ENCODE data around the gene TBX15.

The TBX15 gene

DNA sequence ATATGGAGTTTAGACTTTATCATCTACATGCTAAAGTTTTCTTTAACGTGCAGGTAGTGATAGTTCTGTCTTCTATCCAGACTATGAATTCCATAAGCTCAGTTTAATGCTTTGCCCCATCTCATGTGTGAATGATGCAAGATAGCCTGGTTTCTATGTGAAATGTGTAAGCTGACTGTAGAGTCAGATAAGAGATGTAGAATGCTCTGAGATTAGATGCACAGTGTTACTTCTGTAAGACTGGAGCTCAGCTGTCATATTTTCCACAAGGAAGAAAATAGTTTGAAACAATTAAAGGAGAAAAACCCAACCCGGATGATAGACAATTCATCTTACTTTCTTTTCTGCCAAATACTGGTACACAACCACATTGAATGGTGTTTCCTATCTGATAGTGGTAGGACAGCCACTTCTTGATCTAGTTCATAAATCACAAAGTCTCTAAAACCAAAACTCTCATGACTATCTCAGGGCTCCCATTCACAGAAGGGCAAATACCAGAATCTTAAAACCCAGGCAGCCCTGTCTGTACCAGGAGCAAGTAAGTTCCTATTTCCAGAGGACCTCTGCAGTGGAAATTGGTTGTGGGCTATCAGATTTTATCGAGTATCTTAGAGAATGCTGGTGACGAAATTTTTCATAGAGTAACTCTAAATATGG lies 50.6 kb downstream of the TBX15 start:
- Histone ChIP-seq H3K27ac (ENCODE audit: insufficient read depth in 1 of 2, low read depth in 1 of 2, low read length in 2 of 2, poor library complexity in 1 of 2, severe bottlenecking in 2 of 2) (no peak overlapping the region), H3K4me1 (ENCODE audit: control extremely low read depth in 1 of 4, control insufficient read depth in 4 of 4, insufficient read depth in 4 of 4, low read length in 3 of 4) (peaks cover 0 to 16% (median 0%) of the 10 kb centered on the region in 4 experiments), H3K27me3 (replicated peaks in 2 of 5; ENCODE audit: control insufficient read depth in 4 of 5, insufficient read depth in 5 of 5, low read length in 4 of 5) (peaks cover 0 to 3% (median 0%) of the 10 kb centered on the region in 5 experiments), H3K9me3 (ENCODE audit: control extremely low read depth in 1 of 5, control insufficient read depth in 4 of 5, insufficient read depth in 2 of 5, low read depth in 1 of 5, low read length in 4 of 5) (no peaks in the 10 kb centered on the region), H3K4me3 (ENCODE audit: control insufficient read depth in 1 of 7, extremely low read depth in 1 of 7, insufficient read depth in 4 of 7, low read depth in 2 of 7, low read length in 6 of 7) (no peak overlapping the region), H3K36me3 (ENCODE audit: control insufficient read depth in 4 of 4, insufficient read depth in 4 of 4, low read length in 3 of 4) (no peaks in the 10 kb centered on the region)
- POLR2A ChIA-PET = no interaction called here
- DNase-seq = peak; percentile 36 to 84 (median 68)
- CTCF ChIA-PET = no interaction called here
- WGBS (ENCODE audit: insufficient coverage) = 13% methylated on average over 4 of the region's 4 CpGs

DNA sequence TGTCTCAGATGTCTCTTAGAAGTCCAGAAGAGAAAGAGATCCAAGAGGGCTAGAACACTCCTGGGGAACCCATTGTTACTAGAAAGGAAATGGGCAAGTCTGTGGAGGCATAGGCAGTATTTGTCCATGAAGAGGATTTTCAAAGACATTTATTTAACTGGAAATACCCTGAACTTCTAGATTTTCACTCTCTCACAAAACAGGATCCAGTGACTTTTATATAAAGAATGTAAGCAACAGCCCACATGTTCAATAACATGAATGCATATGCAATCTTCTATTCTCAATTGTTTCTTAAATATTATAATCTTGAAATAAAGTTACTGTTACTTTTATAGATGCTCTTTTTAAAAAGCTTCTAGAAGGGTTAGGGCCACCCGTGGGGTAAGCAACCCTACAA lies 53.4 kb downstream of the TBX15 start:
- ChIA-PET CTCF (no interaction called here), POLR2A (no interaction called here)
- Histone ChIP-seq H3K9me3 (ENCODE audit: control extremely low read depth in 1 of 5, control insufficient read depth in 4 of 5, insufficient read depth in 2 of 5, low read depth in 1 of 5, low read length in 4 of 5) (no peaks in the 10 kb centered on the region), H3K4me3 (ENCODE audit: control insufficient read depth in 1 of 7, extremely low read depth in 1 of 7, insufficient read depth in 4 of 7, low read depth in 2 of 7, low read length in 6 of 7) (no peak overlapping the region), H3K4me1 (ENCODE audit: control extremely low read depth in 1 of 4, control insufficient read depth in 4 of 4, insufficient read depth in 4 of 4, low read length in 3 of 4) (peaks cover 0 to 16% (median 0%) of the 10 kb centered on the region in 4 experiments), H3K36me3 (ENCODE audit: control insufficient read depth in 4 of 4, insufficient read depth in 4 of 4, low read length in 3 of 4) (no peaks in the 10 kb centered on the region), H3K27me3 (replicated peaks in 2 of 5; ENCODE audit: control insufficient read depth in 4 of 5, insufficient read depth in 5 of 5, low read length in 4 of 5) (peaks cover 0 to 3% (median 0%) of the 10 kb centered on the region in 5 experiments), H3K27ac (ENCODE audit: insufficient read depth in 1 of 2, low read depth in 1 of 2, low read length in 2 of 2, poor library complexity in 1 of 2, severe bottlenecking in 2 of 2) (no peak overlapping the region)
- no CpG with 5 or more reads among the region's 1 CpG for WGBS (ENCODE audit: insufficient coverage)
- DNase-seq = no peak

DNA sequence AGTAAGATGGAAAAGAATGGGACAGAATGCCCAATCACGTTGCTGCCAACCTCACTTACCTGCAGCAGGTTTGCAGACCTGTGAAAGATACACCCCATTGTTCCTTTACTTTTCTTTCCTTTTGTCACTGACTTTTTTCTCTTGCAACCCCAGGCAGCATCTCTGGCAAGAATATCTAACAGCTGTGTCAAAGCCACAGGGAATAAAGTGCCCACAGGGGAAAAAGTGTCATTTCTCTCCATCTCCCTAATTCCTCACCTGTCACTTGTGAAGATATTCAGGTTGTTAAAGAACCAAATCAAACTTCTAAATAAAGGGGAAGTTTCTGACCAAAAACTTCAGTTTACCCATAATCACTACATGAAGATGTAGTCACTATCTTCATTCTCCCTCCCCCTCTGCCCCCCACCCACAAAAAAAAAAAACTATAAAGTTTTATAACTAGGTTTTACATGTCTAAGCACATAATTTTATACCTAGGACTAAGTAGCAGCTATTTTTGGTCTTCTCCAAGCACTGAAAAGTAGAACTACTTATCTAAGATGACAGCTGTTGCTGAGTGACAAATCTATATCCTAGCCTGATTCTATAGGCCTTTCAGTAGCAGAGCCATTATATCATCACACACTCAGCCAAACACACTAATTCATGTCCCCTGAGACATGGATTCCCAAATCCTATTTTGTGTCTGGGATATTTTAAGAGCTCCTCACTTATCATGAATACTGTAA lies 54.9 kb downstream of the TBX15 start:
- H3K27ac ChIP-seq (ENCODE audit: insufficient read depth in 1 of 2, low read depth in 1 of 2, low read length in 2 of 2, poor library complexity in 1 of 2, severe bottlenecking in 2 of 2) = no peak overlapping the region
- no peak for DNase-seq
- no peak overlapping the region for H3K4me3 ChIP-seq (ENCODE audit: control insufficient read depth in 1 of 7, extremely low read depth in 1 of 7, insufficient read depth in 4 of 7, low read depth in 2 of 7, low read length in 6 of 7)
- peaks cover 0 to 3% (median 0%) of the 10 kb centered on the region in 5 experiments for H3K27me3 ChIP-seq (replicated peaks in 2 of 5; ENCODE audit: control insufficient read depth in 4 of 5, insufficient read depth in 5 of 5, low read length in 4 of 5)
- ChIA-PET CTCF (no interaction called here), POLR2A (no interaction called here)
- no peaks in the 10 kb centered on the region for H3K36me3 ChIP-seq (ENCODE audit: control insufficient read depth in 4 of 4, insufficient read depth in 4 of 4, low read length in 3 of 4)
- peaks cover 0 to 13% (median 0%) of the 10 kb centered on the region in 4 experiments for H3K4me1 ChIP-seq (ENCODE audit: control extremely low read depth in 1 of 4, control insufficient read depth in 4 of 4, insufficient read depth in 4 of 4, low read length in 3 of 4)
- WGBS (ENCODE audit: insufficient coverage) = 71% methylated on average over 1 of the region's 1 CpG
- H3K9me3 ChIP-seq (ENCODE audit: control extremely low read depth in 1 of 5, control insufficient read depth in 4 of 5, insufficient read depth in 2 of 5, low read depth in 1 of 5, low read length in 4 of 5) = no peaks in the 10 kb centered on the region

DNA sequence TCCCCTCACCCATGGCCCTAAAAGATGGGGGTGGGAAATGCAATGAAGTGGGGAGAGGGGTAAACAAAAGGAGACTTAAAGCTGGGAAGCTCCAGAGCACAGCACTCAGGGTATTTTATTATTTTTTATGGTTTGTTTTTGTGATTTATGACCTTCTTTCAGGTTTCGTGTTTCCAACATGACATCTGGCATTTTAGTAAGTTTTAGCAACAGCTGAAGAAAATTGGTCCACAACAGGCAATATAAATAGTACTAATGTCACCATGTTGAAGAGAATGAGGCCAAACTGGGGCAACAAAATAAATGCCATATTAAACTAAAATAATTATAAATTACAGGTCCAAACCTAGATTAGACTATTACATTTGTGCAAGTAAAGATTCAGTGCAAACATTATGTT lies 56.3 kb downstream of the TBX15 start:
- Histone ChIP-seq H3K9me3 (ENCODE audit: control extremely low read depth in 1 of 5, control insufficient read depth in 4 of 5, insufficient read depth in 2 of 5, low read depth in 1 of 5, low read length in 4 of 5) (no peaks in the 10 kb centered on the region), H3K27me3 (replicated peaks in 2 of 5; ENCODE audit: control insufficient read depth in 4 of 5, insufficient read depth in 5 of 5, low read length in 4 of 5) (peaks cover 0 to 3% (median 0%) of the 10 kb centered on the region in 5 experiments), H3K36me3 (ENCODE audit: control insufficient read depth in 4 of 4, insufficient read depth in 4 of 4, low read length in 3 of 4) (no peaks in the 10 kb centered on the region), H3K4me3 (ENCODE audit: control insufficient read depth in 1 of 7, extremely low read depth in 1 of 7, insufficient read depth in 4 of 7, low read depth in 2 of 7, low read length in 6 of 7) (no peak overlapping the region), H3K27ac (ENCODE audit: insufficient read depth in 1 of 2, low read depth in 1 of 2, low read length in 2 of 2, poor library complexity in 1 of 2, severe bottlenecking in 2 of 2) (no peak overlapping the region), H3K4me1 (ENCODE audit: control extremely low read depth in 1 of 4, control insufficient read depth in 4 of 4, insufficient read depth in 4 of 4, low read length in 3 of 4) (no peaks in the 10 kb centered on the region)
- WGBS (ENCODE audit: insufficient coverage) = no CpG with 5 or more reads among the region's 1 CpG
- CTCF ChIA-PET = no interaction called here
- DNase-seq = no peak
- POLR2A ChIA-PET = no interaction called here

DNA sequence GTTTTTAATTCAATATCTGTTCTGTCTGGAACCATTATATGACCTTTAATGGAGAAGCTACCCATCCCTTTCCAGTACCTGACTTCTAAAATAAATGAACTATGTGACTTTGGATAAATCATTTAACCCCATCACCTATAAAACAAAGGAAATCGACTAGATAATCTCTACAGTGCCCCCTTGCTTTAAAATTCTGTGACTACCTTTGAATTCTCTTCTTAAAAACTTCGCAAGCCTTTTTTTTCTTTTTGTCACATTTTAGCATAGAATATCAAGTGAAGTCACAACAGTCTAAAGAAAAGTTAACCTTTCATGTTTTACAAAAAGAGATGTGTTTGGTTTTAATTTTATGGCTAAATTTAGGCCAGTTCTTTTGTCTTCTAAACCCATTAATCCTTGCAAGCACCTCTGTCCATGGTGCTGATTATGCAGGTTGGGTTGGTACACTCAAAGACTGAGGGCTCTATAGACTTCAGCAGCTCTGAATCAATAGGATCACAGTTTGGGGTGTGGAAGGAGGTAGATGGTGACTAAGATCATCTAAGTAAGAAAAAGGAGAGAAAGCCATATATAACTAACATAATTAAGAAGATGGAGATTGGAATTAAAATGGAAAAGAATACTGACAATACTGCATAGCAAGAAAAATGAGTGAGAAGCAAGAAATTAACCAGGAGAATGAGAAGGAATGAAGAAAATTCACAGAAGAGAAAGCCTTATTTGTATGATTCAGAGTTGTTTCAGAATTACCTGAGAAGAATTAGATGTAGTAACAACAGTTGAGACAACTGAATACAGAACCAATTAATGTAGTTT lies 59.2 kb downstream of the TBX15 start:
- H3K9me3 ChIP-seq (ENCODE audit: control extremely low read depth in 1 of 5, control insufficient read depth in 4 of 5, insufficient read depth in 2 of 5, low read depth in 1 of 5, low read length in 4 of 5) = no peaks in the 10 kb centered on the region
- no peaks in the 10 kb centered on the region for H3K4me1 ChIP-seq (ENCODE audit: control extremely low read depth in 1 of 4, control insufficient read depth in 4 of 4, insufficient read depth in 4 of 4, low read length in 3 of 4)
- ChIA-PET POLR2A (no interaction called here), CTCF (no interaction called here)
- WGBS (ENCODE audit: insufficient coverage) = no CpG with 5 or more reads among the region's 2 CpGs
- peak; percentile 12 to 56 (median 54) for DNase-seq
- no peak overlapping the region for H3K4me3 ChIP-seq (ENCODE audit: control insufficient read depth in 1 of 7, extremely low read depth in 1 of 7, insufficient read depth in 4 of 7, low read depth in 2 of 7, low read length in 6 of 7)
- H3K27ac ChIP-seq (ENCODE audit: insufficient read depth in 1 of 2, low read depth in 1 of 2, low read length in 2 of 2, poor library complexity in 1 of 2, severe bottlenecking in 2 of 2) = no peak overlapping the region
- H3K27me3 ChIP-seq (replicated peaks in 2 of 5; ENCODE audit: control insufficient read depth in 4 of 5, insufficient read depth in 5 of 5, low read length in 4 of 5) = peaks cover 0 to 3% (median 0%) of the 10 kb centered on the region in 5 experiments
- no peaks in the 10 kb centered on the region for H3K36me3 ChIP-seq (ENCODE audit: control insufficient read depth in 4 of 4, insufficient read depth in 4 of 4, low read length in 3 of 4)

DNA sequence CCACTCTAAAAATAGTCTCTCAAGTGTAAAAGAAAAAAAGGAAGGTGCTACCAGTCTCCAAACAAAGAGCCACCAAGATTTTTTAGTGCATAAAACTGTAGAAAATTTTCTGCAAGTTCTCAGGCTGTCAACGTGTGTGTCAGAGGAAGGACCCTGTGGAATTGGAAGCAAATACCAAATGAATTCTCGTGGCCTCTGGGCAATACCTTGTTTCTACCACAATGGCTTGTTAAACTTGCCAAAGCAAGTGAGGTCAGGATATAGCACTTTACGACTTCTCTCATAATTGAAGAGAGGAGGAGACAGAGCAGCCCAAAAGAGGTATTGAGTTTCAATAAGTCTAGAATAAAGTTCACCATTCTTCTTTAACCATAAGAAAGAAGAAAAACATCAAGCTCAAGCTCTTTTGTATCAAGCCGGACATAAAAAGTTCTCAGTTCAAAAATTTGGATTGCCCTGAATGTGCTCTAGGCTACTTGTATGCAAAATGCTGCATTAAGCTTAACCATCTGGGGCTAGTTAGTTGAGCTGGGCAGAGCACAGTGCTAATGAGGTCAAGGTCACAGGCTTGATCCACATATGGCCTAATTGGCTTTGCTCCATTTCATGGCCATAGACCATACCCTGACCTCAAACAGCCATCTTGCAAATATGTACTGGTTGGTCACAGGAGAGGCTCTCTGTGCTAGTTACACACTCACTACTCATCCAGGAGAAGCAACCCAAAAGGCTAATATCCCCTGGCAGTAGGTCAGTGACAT lies 60.5 kb downstream of the TBX15 start:
- no peaks in the 10 kb centered on the region for H3K27me3 ChIP-seq (replicated peaks in 2 of 5; ENCODE audit: control insufficient read depth in 4 of 5, insufficient read depth in 5 of 5, low read length in 4 of 5)
- DNase-seq = no peak
- WGBS (ENCODE audit: insufficient coverage) = 83% methylated on average over 4 of the region's 4 CpGs
- H3K27ac ChIP-seq (ENCODE audit: insufficient read depth in 1 of 2, low read depth in 1 of 2, low read length in 2 of 2, poor library complexity in 1 of 2, severe bottlenecking in 2 of 2) = no peak overlapping the region
- H3K36me3 ChIP-seq (ENCODE audit: control insufficient read depth in 4 of 4, insufficient read depth in 4 of 4, low read length in 3 of 4) = no peaks in the 10 kb centered on the region
- ChIA-PET POLR2A (no interaction called here), CTCF (no interaction called here)
- no peaks in the 10 kb centered on the region for H3K4me1 ChIP-seq (ENCODE audit: control extremely low read depth in 1 of 4, control insufficient read depth in 4 of 4, insufficient read depth in 4 of 4, low read length in 3 of 4)
- no peak overlapping the region for H3K4me3 ChIP-seq (ENCODE audit: control insufficient read depth in 1 of 7, extremely low read depth in 1 of 7, insufficient read depth in 4 of 7, low read depth in 2 of 7, low read length in 6 of 7)
- H3K9me3 ChIP-seq (ENCODE audit: control extremely low read depth in 1 of 5, control insufficient read depth in 4 of 5, insufficient read depth in 2 of 5, low read depth in 1 of 5, low read length in 4 of 5) = no peaks in the 10 kb centered on the region

Measured in common myeloid progenitor, CD34-positive (primary cell).